GM10847 (cell line): Measurements from ENCODE around the gene MANSC4.

Source experiments
- POLR2A ChIP-seq: IDR thresholded peaks from 2 replicates; pipeline ENCODE4 v1.6.1; 2011; ENCODE audit not compliant: insufficient read length; ENCODE audit errors: extremely low read depth

MANSC4 gene

GRCh38 chr12:27733052-27733656 is 46.9 kb downstream of the MANSC4 start:
- no peak for TF ChIP-seq POLR2A

- TF ChIP-seq POLR2A: no peak
These were observed 47.8 kb downstream of the MANSC4 start for GRCh38 chr12:27732281-27732680.

- TF ChIP-seq POLR2A: no peak
These were observed 49.9 kb downstream of the MANSC4 start for GRCh38 chr12:27730097-27730588.

GRCh38 chr12:27723212-27723611 is 56.8 kb downstream of the MANSC4 start:
- no peak for TF ChIP-seq POLR2A
